ENCODE measurements around the gene WDR45B.

GRCh38 chr17:82666931-82667667, 18.9 kb upstream of the WDR45B start:
- TF ChIP-seq, protein P1, sequence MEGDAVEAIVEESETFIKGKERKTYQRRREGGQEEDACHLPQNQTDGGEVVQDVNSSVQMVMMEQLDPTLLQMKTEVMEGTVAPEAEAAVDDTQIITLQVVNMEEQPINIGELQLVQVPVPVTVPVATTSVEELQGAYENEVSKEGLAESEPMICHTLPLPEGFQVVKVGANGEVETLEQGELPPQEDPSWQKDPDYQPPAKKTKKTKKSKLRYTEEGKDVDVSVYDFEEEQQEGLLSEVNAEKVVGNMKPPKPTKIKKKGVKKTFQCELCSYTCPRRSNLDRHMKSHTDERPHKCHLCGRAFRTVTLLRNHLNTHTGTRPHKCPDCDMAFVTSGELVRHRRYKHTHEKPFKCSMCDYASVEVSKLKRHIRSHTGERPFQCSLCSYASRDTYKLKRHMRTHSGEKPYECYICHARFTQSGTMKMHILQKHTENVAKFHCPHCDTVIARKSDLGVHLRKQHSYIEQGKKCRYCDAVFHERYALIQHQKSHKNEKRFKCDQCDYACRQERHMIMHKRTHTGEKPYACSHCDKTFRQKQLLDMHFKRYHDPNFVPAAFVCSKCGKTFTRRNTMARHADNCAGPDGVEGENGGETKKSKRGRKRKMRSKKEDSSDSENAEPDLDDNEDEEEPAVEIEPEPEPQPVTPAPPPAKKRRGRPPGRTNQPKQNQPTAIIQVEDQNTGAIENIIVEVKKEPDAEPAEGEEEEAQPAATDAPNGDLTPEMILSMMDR (IDR thresholded peaks at IDR 0.05; ENCODE audit: low read depth, low read length, poor library complexity, severe bottlenecking), result no peak
- TF ChIP-seq EZH2phosphoT487 (IDR thresholded peaks at IDR 0.05; ENCODE audit: borderline replicate concordance, low read length), result no peak

Data from DOHH2 (cell line).